ENCODE results near the gene VWC2L.

VWC2L gene

DNA sequence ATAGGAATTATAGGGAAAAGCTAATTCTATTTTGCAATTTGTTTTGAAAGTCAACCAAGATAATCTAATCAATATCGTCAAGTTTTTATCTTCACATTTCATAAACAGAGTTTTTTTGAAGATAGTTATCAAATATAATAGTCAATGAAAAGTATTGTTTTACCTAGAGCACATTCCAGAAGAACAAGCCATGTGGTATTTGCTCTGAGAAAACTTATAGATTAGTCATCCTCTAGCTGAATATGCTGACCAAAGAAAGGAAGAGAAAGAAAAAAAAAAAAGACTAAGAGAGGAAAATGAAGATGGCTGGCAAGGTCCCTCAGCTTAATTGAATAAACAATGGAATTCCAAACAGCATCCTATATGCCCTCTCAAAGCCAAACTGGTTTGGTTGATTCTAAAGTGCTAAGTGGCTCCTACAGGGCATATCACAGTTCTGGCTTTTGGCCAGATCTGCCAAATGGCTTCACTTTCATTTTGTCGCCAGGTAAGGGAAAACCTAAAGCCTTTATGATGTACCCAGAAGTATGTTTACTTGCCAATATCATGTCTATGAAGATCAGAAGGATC, 132.6 kb downstream of the VWC2L start:
- DNase-seq, result no peak

DNA sequence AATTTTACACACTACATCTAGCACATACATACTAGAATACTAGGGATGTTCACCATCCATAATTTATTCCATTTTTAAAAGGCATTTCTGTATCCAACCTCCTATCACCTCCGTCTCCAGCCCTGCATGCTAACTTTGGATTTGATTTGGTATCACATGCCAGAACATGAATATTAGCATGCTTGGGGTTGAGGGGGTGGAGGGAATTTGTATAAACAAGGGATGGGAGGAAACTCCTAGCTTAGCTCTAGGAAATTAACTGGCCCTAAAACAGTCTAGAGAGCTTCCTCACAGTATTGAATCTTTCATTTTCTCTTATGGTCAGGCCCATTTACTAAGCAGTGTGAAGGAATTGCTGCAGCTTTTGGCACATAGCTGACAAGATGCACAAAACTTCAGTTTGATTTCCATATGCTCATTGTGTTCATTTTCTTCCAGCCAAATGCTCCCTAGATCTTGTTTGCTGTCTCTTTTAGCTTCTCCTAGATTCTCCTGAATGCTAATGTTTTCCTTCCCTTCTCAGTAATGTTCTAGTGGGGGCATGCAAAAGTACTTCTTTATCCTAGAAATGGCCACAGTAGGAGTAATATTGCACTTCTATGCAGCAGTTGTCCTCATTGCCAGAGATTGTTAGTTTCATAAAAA, 135.2 kb downstream of the VWC2L start:
- DNase-seq, result no peak

DNA sequence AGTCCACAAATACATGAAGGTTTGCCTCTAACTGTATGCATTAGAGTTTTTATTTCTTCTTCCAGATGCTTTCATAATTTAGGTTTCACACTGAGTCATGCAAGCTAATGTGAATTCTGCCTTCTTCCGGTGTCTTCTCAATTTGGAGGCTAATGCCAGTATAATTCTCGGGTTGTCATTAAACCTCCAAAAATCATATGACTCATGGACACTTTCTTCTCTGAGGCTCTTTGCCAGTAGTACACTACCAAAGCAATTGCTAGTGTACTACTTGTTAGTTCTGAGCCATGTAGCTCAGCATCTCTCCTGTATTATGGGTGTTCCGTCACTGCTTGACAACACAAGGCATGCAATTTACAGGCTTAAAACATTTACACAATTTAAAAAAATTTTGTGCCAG, 137.1 kb downstream of the VWC2L start:
- no peak for DNase-seq

DNA sequence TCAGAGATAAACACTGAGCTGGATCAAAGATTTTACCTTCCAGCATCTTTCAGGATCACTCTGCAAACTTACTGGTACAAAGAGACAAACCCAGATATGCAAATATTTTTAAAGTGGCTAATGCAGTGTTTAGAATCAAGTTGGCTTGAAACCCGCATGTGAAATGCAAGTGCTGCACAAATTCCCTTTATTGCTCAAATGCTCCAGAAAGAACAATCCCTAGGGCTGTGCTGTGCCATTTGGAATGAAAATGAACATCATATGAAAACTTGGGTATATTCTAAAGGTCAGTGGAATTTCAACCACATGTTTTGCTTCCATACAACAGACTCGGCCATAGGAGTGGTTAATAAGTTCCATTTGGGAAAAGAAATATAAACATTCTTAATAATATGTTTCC, 139.1 kb downstream of the VWC2L start:
- no peak for DNase-seq

DNA sequence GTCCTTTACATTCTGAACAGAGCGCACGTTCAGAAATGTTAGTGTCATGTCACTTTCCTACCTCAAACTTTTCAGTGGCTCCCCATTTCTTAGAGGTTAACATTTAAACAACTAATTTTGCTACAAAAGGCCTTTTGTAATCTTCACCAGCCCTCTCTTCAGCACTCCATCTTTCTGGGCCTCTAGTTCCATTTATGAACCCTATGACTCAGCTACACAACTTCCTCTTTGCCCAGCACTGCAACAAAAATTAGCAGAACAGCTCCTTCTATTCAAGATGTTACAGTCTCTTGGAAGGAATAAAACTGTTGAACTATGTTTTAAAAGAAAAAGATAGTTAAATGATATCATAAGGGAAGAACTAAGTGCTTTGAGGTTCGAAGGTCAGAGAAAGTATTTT, 139.9 kb downstream of the VWC2L start:
- DNase-seq, result no peak

DNA sequence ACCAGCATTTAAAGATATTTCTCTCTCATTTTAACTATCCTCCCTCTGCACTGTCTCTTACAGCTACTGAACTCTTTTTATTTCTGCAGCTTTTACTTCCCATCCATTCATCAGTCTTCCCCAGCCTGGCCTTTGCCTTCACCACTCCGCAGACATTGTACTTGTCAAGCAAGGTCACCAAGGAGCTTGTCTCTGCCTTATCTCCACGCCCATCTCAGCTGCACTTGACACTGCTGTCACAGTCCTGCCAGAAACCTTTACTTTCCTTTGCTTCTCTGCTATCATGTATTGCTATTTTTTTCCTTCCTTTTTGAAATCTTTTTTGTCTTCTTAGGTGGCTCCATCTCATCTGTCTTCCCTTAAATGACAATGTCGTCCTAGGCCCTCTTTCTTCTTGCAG, 147.0 kb downstream of the VWC2L start:
- no peak for DNase-seq

DNA sequence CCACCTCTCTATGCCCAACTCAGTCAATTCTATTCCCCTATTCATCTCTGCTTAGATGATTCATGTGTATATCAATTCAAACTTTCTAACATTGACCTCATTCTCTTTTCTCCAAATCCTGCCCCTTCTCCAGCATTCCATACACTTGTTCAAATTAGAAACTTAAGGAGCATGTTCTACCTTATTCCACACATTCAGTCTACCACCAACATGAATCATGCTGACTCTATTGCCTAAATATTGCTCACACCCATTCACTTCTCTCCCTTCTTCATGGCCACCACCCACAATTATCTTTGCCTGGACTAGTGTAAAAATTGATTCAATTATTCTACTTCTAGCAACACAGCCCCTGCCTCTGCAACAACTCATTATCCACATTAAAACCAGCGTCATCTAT, 147.5 kb downstream of the VWC2L start:
- no peak for DNase-seq

DNA sequence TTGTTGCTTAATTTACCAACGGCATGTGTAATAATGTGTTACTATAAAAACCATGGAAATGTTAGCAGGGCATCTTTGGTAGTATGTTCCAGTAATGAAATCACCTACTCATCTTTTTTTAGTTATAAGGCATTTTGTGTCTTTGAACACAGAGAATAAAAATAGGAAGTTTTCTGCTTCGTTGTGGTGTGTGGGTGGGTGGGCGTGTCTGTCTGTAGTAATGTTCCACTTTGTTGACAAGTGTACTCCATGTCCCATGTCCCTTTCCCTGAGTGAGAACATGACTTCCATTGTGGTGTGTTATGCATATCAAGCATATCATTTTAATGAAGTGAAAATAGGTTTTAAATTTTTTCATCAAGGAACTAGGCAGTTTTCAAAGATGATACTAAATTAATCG, 149.3 kb downstream of the VWC2L start:
- DNase-seq, result no peak

DNA sequence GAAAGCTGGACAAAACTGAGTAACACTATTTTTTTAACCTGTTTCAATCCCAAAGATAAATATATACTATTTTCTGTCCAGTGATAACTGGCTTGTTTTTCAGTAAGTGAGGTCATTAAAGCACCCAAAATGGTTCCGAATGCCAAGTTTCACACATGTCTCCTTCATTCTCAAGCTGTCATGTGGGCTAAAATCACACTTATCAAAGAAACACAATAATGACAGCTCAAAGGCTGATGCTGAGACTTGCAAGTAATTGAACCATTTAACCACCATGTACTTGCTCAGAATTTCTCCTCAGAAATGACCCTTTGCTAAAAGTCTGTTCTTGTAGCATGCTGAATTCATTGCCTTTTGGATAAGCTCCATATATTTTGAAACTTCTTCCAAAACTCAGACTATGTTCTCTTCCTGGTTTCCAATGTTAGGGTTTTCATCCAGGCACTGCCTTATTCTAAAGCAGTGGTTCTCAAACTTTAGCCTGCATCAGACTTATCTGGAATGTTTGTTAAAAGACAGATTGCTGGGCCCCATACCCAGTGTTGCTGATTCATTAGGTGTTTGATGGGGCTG, 149.8 kb downstream of the VWC2L start:
- DNase-seq, result no peak

DNA sequence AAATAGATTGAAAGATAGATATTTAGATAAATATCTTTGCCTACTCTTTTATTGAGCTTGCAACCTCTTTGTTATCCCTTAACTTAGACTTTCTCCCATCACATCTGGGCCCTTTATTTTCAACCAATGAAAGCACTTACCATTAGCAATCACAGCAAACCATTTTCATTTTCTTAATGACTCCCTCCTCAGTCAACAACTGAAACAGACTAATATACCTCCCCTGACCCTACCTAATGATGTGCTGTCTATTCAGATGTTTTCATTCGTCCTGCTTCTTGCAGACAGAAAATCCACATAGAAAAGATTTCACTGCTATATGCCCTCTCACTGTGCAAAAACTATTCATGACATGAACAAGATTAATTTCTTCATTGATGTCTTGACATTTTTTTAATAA, 154.4 kb downstream of the VWC2L start:
- DNase-seq, result no peak

DNA sequence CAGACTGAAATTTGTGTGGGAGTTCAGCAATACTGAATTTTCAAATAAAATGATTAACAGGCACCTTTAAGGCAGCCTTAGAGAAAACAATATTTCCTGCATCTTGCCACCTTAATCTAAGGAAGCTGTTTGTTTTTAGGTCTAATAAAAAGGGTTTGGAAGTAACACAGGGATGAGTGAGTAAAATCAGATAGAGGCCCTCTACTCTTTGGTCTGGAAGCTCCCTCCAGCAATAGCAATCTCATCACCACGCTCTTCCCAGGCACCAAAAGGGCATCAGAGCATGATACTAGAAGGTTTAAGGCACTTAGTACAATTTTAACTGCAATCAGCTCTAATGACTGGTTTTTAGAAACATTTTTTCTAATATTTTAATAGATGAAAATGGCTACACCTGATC, 155.6 kb downstream of the VWC2L start:
- no peak for DNase-seq

DNA sequence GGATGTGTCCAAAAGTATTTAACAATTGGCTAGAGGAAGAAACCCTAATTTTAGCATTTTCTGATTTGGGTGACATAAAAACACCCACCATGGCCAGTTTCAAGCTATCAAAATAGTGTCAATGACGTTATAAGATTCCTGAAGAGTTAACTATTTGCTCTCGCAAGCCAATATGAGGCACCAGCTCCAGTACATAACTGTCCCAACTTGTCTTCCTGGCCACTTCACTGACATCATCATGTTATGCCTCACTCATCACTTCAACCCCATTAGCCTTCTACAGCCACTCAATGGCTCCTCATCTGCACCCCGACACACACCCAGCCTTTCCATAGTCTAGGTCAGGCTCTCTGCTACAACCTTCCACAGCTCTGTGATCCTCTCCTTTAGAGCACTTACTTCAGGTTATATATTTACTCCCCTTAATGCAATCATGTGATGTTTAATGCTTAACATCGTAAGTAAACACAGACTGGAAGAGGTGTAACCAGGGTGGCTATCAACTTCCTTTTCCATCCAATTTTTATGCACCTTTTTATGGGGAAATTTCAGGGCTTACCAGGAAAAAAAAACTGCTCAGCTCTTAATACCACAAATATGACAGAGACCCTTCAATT, 158.7 kb downstream of the VWC2L start:
- no peak for DNase-seq

DNA sequence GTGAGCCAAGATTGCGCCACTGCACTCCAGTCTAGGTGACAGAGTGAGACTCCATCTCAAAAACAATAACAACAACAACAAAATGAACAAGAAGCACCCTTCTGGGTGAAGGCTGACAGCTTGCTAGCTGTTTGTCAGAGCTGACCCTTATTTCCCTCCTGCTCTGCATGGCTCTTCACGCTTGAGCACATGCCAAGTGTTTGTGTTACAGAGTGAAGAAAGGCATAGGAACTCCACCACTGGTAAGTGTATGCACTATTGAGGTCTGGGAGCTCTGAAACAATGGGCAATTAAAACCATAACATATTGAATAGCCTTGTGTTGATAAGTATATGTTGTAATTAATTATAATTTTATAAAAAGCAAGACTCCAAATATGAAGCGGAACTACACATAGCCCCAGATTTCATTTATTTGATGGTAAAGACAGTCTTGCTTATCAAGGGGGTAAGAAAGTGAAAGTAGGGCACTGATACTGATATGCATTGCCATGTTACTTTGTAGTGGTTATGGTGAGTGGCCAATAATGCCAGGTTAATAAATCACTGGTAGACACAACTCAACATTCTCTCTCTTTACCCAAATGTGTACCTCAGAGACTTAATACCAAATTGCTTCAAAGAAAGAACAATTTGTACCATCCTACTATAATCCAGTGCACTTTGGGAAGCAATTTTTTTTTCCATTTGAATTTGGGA, 163.4 kb downstream of the VWC2L start:
- DNase-seq, result no peak

DNA sequence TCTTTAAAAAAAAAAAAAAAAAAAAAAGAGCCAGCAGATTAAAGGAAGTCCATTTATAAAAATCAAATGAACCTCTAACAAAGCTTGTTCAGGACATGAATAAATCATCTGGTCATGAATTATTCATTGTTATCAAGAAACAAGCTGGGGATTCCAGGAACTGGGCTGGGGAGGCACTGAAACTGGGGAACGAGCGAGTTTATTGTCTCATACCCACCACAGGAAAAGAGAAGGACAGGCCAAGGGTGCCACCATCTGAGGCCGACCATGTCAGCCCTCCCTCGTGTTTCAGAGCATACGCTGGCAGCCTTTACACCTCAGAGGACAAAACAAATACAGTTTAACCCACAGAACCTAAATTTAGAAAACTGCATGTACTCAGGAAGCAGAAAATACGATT, 164.2 kb downstream of the VWC2L start:
- no peak for DNase-seq

DNA sequence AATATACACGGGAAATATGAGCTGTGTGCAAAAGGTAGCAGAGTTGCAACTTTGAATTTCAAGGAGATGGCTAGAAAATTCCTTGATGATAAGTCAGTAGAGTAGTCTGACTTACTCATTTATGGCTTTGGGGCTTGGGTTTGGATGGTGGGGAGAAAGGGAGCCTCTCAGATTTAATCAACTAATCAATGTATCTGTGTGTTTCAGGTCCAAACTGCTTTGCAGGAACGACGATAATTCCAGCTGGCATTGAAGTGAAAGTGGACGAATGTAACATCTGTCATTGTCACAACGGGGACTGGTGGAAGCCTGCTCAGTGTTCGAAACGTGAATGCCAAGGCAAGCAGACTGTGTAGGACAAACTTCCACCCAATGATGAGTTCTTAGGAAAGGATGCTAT, 164.6 kb downstream of the VWC2L start:
- DNase-seq, result no peak

DNA sequence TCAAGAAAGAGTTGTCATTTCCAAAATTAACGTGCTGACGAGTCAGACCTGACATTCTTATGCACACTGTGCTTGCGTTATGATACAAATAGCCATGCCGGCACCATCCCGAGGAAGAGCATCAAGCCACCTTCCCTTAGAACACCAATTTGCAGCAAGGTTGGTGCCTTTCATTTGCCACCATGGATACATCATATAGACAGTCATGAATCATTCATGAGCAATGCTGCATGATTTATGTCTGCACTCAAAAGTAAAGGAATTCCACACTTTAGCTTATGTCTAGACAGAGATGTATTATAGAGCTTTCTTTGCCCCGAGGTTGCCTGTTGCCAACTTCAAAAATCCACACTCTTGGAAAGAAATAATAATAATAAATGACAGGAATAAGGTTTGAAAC, 166.9 kb downstream of the VWC2L start:
- no peak for DNase-seq

DNA sequence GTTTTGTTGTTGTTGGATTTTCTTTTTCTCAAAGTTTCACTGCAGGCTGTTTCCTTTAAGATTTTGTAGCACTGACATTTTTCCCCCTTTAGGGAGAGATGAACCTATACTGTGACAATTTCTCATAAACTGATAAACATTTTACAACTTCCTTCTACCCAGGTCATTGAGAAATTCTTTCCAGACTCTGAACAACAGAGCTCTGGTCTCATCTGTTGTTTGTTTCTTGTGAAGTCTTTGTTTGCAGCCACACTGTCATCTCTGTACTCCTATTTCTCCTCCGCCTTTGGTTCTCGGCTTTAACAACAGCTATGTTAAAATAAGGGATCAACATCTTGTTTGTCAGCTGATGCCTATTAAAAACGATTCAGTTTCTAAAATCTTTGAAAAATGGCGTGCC, 167.6 kb downstream of the VWC2L start:
- no peak for DNase-seq

DNA sequence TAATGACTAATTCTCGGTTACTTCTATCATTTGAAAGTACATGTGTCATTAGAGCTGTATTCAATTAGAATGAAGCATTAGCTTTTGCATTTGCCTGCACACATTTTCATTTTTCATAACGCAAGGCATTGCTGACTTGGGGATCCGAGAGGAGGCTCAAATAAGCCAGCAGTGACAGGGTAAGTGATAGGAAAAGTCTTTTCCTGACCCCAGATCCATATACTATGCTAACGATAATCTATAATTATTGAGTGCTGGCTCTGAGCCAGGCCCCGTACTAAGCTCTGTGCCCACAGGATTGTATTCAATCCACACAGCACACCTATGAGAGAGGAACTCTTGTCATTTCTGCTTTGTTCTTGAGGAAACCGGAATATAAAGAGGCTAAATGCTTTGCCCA, 168.2 kb downstream of the VWC2L start:
- no peak for DNase-seq

DNA sequence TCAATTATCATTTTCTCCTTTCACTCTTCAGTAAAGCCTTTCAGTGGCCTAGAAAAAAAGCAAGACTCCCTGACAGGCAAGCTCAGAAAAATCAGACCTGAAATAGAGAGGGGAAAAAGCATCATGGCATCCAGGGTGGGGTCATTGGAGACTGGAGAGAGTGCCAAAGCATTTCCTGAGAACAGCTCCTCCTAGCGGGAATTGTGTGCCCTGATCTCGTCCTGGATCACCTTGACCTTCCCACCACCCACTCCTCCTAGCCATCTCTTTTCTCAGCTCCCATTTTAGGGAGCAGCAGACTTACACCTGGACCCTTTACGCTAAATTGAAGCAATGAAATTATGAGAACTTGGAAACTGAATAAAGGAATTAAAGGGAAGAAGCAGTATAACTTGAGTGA, 176.6 kb downstream of the VWC2L start:
- no peak for DNase-seq

DNA sequence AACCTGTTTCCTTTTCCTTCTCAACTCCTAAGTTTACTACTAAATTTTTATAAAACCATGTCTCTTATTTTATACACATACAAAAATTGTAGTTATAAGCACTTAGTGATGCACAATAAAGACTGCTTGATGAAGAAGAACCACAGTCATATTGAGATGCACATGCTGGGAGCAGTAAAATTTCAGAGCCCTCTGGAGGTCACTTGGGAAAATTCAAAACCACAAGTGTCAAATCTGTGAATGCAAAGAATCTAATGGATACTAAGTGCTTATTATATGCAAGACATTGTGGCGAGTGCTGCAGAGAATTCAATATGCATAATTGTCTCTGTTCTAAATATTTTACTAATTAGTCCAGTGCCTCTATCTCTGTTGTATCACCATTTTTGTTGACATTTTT, 180.5 kb downstream of the VWC2L start:
- DNase-seq, result no peak

DNA sequence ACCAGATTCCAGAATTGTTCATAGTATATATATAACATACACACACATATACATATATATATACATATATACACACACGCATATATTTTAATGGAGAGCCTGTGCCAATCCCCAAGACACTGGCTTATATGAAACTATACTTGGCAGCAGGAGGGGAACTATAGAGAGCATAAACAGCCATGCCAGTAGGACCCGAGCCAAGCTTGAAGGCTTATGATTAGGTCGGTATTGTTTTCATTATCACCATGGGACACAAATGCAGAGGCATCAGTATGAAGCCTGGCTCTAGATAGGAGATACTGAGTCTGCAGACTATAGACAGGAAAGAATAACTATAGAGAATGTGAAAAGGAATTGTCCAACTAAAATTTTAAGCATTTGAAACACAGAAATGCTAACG, 181.2 kb downstream of the VWC2L start:
- DNase-seq, result no peak

DNA sequence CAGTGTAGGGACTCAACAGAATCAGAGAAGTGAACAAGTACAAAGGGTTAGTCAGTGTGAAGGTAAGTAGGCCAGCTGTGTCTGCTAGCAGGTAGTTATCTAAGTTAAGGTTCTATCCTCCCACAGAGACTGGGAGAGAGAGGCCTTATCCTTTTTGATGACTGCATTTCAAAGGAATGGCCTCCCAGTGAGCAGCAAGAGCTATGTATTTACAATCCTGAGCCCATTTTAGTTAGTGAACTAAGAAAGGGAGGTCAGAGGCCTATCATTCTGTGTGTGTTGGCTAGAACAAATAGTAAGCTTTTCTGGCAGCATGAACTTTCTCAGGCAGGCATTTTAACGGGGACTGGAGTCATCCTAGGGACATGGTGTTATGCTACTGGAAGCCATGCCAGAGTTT, 182.9 kb downstream of the VWC2L start:
- DNase-seq, result no peak

DNA sequence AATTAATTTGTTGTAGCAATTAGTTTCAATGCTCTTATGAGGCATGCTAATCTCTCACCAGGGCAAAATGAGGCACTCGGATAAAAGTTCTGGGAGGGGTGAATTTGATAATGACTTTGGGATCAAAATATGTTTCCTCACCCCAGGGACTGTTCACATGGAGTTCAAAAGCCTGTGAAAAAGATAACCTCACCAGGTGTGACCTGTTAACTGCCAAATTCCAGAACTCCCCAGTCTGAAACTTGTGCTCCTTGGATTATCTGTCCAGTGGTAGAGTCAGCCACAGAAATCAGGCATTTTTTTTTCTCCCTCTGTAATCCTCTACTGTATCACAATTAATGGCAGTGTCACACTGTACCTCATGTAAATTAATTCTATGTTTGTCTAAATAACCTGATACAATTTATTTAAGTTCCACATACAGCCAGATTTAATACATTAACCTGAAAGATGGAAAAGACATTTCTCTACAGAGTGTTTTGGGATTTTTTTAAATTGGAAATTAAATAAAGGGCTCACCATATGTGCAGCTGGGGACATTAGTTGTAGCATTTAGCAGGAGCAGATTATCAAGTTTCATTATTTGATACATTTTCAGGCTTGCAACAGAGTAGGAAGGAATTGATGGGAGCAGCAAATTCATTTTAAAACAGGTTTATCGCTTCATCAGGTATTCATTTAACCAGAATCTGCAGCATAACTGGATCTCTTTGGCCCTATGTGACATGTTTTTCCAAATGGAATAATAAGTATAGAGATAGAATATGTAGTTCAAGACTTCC, 191.2 kb downstream of the VWC2L start:
- no peak for DNase-seq

Measured in NCI-H1048 (cell line).